ENCODE data around the gene TNFSF13B.

Gene TNFSF13B

GRCh38 chr13:108352599-108352998, 83.1 kb downstream of the TNFSF13B start:
- DNase-seq, result no peak

GRCh38 chr13:108357228-108357627, 87.7 kb downstream of the TNFSF13B start:
- no peak for DNase-seq

Data from retina (tissue), 1 donor.